HG03045 (cell line): Measurements from ENCODE around the gene ASCL1.

Experiments used
- ATAC-seq: cut with Tn5 transposase; IDR thresholded peaks from one replicate; pipeline ENCODE4 v1.9.1; 2021; ENCODE audit warnings: mild to moderate bottlenecking, moderate library complexity; ENCODE audit not compliant: unreplicated experiment

The ASCL1 gene

GRCh38 chr12:102957339-102958050, at the start of gene ASCL1:
Gene ASCL1, plus strand, starts transcription at chr12:102957674. Its CDS starts 571 bp downstream, at chr12:102958245.
- no peak for ATAC-seq

- no peak for ATAC-seq
Measured at GRCh38 chr12:102907918-102908317, 49.6 kb upstream of the ASCL1 start.

- no peak for ATAC-seq
Measured at GRCh38 chr12:102910137-102910536, 47.3 kb upstream of the ASCL1 start.

- ATAC-seq, result no peak
Measured at GRCh38 chr12:102910792-102911191, 46.7 kb upstream of the ASCL1 start.

- ATAC-seq, result no peak
Measured at GRCh38 chr12:102911320-102911719, 46.2 kb upstream of the ASCL1 start.

GRCh38 chr12:102912258-102912657, 45.2 kb upstream of the ASCL1 start:
- ATAC-seq, result no peak

GRCh38 chr12:102913453-102914226, 43.8 kb upstream of the ASCL1 start:
- ATAC-seq, result no peak

GRCh38 chr12:102916252-102917025, 41.0 kb upstream of the ASCL1 start:
- ATAC-seq, result no peak

GRCh38 chr12:102917026-102917787, 40.3 kb upstream of the ASCL1 start, which contains the start of gene PAH:
Gene PAH, minus strand, starts transcription at chr12:102917244. Its CDS starts 114 bp downstream, at chr12:102917130.
- ATAC-seq, result peak; percentile 68

- ATAC-seq, result no peak
Measured at GRCh38 chr12:102918840-102919239, 38.6 kb upstream of the ASCL1 start.

GRCh38 chr12:102920271-102920670, 37.2 kb upstream of the ASCL1 start:
- no peak for ATAC-seq

GRCh38 chr12:102921240-102921639, 36.2 kb upstream of the ASCL1 start:
- ATAC-seq, result no peak

- ATAC-seq, result no peak
Measured at GRCh38 chr12:102927220-102927619, 30.3 kb upstream of the ASCL1 start.

GRCh38 chr12:102933168-102933567, 24.3 kb upstream of the ASCL1 start:
- no peak for ATAC-seq

GRCh38 chr12:102939059-102939458, 18.4 kb upstream of the ASCL1 start:
- ATAC-seq, result no peak

- ATAC-seq, result no peak
Measured at GRCh38 chr12:102939670-102940222, 17.7 kb upstream of the ASCL1 start.

- ATAC-seq, result no peak
Measured at GRCh38 chr12:102946042-102946441, 11.4 kb upstream of the ASCL1 start.

GRCh38 chr12:102948941-102949352, 8.5 kb upstream of the ASCL1 start:
- ATAC-seq, result no peak

GRCh38 chr12:102950107-102950949, 7.1 kb upstream of the ASCL1 start:
- ATAC-seq, result no peak
